ENCODE data around the gene BABAM2. TPM values are rescaled to one million over a fixed set of nuclear protein-coding genes. Genes with fewer than 3 reads are reported as not detected.

Gene BABAM2
- total and polyA plus RNA-seq, 7 donors: 22.9 to 52.3 (median 25.2) TPM

- TF ChIP-seq, protein P1, sequence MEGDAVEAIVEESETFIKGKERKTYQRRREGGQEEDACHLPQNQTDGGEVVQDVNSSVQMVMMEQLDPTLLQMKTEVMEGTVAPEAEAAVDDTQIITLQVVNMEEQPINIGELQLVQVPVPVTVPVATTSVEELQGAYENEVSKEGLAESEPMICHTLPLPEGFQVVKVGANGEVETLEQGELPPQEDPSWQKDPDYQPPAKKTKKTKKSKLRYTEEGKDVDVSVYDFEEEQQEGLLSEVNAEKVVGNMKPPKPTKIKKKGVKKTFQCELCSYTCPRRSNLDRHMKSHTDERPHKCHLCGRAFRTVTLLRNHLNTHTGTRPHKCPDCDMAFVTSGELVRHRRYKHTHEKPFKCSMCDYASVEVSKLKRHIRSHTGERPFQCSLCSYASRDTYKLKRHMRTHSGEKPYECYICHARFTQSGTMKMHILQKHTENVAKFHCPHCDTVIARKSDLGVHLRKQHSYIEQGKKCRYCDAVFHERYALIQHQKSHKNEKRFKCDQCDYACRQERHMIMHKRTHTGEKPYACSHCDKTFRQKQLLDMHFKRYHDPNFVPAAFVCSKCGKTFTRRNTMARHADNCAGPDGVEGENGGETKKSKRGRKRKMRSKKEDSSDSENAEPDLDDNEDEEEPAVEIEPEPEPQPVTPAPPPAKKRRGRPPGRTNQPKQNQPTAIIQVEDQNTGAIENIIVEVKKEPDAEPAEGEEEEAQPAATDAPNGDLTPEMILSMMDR (IDR thresholded peaks at IDR 0.05): no peak
- peak in 3 of 4 donors; percentile 8 to 46 (median 14) for TF ChIP-seq POLR2AphosphoS5 (IDR thresholded peaks at IDR 0.05)
- no peak for TF ChIP-seq EP300 (IDR thresholded peaks at IDR 0.05)
- Histone ChIP-seq H3K27me3 (no peaks in the 10 kb centered on the region), H3K36me3 (no peaks in the 10 kb centered on the region), H3K4me1 (peaks cover 0 to 52% (median 34%) of the 10 kb centered on the region in 4 donors), H3K4me3 (no peak overlapping the region), H3K27ac (peak overlapping the region in 2 of 4 donors; percentile 21 to 61), H3K9me3 (no peaks in the 10 kb centered on the region)
- peak; percentile 79 for DNase-seq
- intact Hi-C loops (cut with DNase I): loop anchor here (5.0 kb wide), 1 partner anchor 433 kb away; the partner anchor contains the start of gene FOSL2
- WGBS, 2 donors: 41 to 56% methylated on average over 4 of the region's 4 CpGs
Measured at GRCh38 chr2:27959496-27959895, 69.0 kb downstream of the BABAM2 start.

DNA sequence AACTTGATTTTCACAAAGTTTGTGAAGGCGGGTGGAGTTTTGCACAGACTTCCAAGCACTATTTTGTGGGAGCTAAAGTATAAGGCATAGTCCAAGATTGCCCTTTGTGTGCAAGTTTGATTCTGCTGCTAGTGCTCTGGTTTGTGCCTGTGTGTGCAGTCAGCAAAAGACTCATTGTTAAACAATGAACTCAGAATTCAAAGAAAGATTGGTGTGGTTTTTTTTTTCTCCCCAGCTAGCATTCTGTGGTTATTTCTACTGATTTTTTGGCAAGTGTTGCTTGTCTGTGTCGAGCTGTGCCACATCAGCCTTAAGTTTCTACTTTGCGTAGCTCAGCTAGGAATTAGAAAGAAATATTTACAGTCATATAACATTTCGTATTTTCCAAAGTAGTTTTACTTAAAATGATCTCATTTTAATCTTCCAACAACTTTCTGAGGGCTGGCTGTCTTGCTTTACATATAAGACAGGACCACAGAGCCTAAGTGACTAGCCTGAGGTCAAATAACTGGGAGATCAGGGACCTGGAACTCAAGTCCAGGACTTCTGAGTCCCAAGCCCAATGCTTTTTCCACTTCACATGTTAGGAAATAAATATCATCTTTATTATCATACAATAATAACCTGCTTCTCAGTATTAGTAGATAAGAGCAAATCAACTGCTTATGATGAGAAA, 69.8 kb downstream of the BABAM2 start:
- WGBS, 2 donors: 53 to 73% methylated on average over 4 of the region's 4 CpGs
- intact Hi-C loops (cut with DNase I): no loop called here
- H3K4me3 ChIP-seq: no peak overlapping the region
- H3K27ac ChIP-seq: peak overlapping the region in 3 of 4 donors; percentile 2 to 61 (median 38)
- TF ChIP-seq POLR2A (IDR thresholded peaks at IDR 0.05) (no peak), EP300 (IDR thresholded peaks at IDR 0.05) (no peak), POLR2AphosphoS5 (IDR thresholded peaks at IDR 0.05) (peak in 1 of 4 donors; percentile 8)
- TF ChIP-seq, protein P1 (IDR thresholded peaks at IDR 0.05): no peak
- H3K36me3 ChIP-seq: no peaks in the 10 kb centered on the region
- H3K9me3 ChIP-seq: no peaks in the 10 kb centered on the region
- H3K4me1 ChIP-seq: peaks cover 0 to 44% (median 25%) of the 10 kb centered on the region in 4 donors
- DNase-seq: no peak
- no peaks in the 10 kb centered on the region for H3K27me3 ChIP-seq

DNA sequence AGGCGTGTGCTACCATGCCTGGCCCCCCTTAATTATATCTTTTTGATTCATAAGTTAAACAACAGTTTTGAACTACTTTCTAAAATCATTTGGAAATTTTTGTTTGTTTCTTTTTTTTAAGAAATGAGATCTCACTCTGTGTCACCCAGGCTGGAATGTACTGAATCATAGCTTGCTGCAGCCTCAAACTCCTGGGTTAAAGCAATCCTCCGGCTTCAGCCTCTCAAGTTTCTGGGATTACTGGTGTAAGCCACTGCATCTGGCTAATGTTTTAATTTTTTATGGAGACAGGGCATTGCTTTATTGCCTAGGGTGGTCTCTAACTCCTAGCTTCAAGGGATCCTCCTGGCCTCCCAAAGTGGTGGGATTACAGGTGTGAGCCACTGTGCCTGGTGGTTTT, 71.5 kb downstream of the BABAM2 start:
- 93 to 97% methylated on average over 2 of the region's 2 CpGs for WGBS, 2 donors
- H3K4me3 ChIP-seq: no peak overlapping the region
- H3K36me3 ChIP-seq: no peaks in the 10 kb centered on the region
- no peak for DNase-seq
- intact Hi-C loops (cut with DNase I): no loop called here
- H3K9me3 ChIP-seq: no peaks in the 10 kb centered on the region
- H3K4me1 ChIP-seq: peaks cover 0 to 39% (median 19%) of the 10 kb centered on the region in 4 donors
- TF ChIP-seq POLR2AphosphoS5 (IDR thresholded peaks at IDR 0.05) (no peak), POLR2A (IDR thresholded peaks at IDR 0.05) (no peak), EP300 (IDR thresholded peaks at IDR 0.05) (no peak)
- TF ChIP-seq, protein P1 (IDR thresholded peaks at IDR 0.05): no peak
- H3K27ac ChIP-seq: no peak overlapping the region
- no peaks in the 10 kb centered on the region for H3K27me3 ChIP-seq

DNA sequence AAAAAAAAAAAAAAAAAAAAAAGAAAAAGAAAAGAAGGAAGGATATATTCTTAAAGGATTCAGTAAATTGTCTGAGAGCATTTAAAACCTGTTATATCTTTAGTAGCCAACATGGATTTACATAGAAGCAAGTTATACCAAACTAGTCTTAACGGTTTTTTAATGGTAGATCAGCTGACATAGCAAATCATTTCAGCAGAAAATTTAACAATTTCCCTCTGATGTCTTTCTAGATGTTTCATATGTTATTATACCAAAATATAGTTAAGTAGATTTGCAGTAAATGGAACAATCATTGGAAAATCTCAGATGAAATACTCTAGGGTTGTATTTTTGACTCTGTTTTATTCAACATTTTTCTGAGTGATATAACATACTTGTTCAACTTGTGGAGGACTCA, 72.9 kb downstream of the BABAM2 start:
- Histone ChIP-seq H3K4me3 (no peak overlapping the region), H3K4me1 (peaks cover 0 to 34% (median 19%) of the 10 kb centered on the region in 4 donors), H3K9me3 (peaks cover 0 to 9% (median 0%) of the 10 kb centered on the region in 4 donors), H3K36me3 (no peaks in the 10 kb centered on the region), H3K27ac (no peak overlapping the region), H3K27me3 (no peaks in the 10 kb centered on the region)
- intact Hi-C loops (cut with DNase I): no loop called here
- no peak for DNase-seq
- no peak for TF ChIP-seq POLR2AphosphoS5 (IDR thresholded peaks at IDR 0.05)
- TF ChIP-seq, protein P1 (IDR thresholded peaks at IDR 0.05): no peak
- no peak for TF ChIP-seq EP300 (IDR thresholded peaks at IDR 0.05)
- TF ChIP-seq POLR2A (IDR thresholded peaks at IDR 0.05): no peak
- 90 to 98% methylated on average over 1 of the region's 1 CpG for WGBS, 2 donors

All from sigmoid colon (tissue), 7 donors.